NCI-H2196 (cell line): Measurements from ENCODE around the gene EBPL.
"Not testable (repeated sequence)": the region's sequence is repeated elsewhere in the genome, so short reads cannot be mapped to it uniquely, and the experiment has no call there.

Experiments used
- DNase-seq: peaks from one replicate; lab custom pipeline; 2025; ENCODE audit not compliant: unreplicated experiment; lab: John Stamatoyannopoulos, UW

The EBPL gene

GRCh38 chr13:49635599-49636433 is 55.5 kb downstream of the EBPL start:
- DNase-seq: no peak

- no peak for DNase-seq
Measured at GRCh38 chr13:49633710-49634109, 57.6 kb downstream of the EBPL start.

GRCh38 chr13:49632156-49632555 is 59.1 kb downstream of the EBPL start:
- no peak for DNase-seq

GRCh38 chr13:49630580-49630979 is 60.7 kb downstream of the EBPL start:
- no peak for DNase-seq

GRCh38 chr13:49629947-49630346 is 61.3 kb downstream of the EBPL start:
- no peak for DNase-seq

- DNase-seq: no peak
Measured at GRCh38 chr13:49629196-49629938, 61.9 kb downstream of the EBPL start.

GRCh38 chr13:49627831-49628652 is 63.2 kb downstream of the EBPL start, which contains the start of gene ARL11:
TSS of gene ARL11 (plus strand) at chr13:49628507. CDS start at chr13:49630448, 1,941 bp downstream.
- DNase-seq: no peak

- peak; percentile 1 for DNase-seq
Measured at GRCh38 chr13:49625392-49626079, 65.8 kb downstream of the EBPL start.

- DNase-seq: no peak
Measured at GRCh38 chr13:49624229-49624628, 67.1 kb downstream of the EBPL start.

- DNase-seq: no peak
Measured at GRCh38 chr13:49622174-49622946, 68.9 kb downstream of the EBPL start.

GRCh38 chr13:49620170-49620621 is 71.1 kb downstream of the EBPL start:
- no peak for DNase-seq

- no peak for DNase-seq
Measured at GRCh38 chr13:49616676-49617065, 74.6 kb downstream of the EBPL start.

GRCh38 chr13:49615836-49616675 is 75.2 kb downstream of the EBPL start:
- no peak for DNase-seq

GRCh38 chr13:49612042-49612441 is 79.2 kb downstream of the EBPL start:
- not testable (repeated sequence) for DNase-seq
